Coronary artery (tissue), 2 donors: ENCODE results near the gene TTL.
A peak's percentile ranks its signal among the peaks of the same experiment; 100 is the strongest.

Experiments
- DNase-seq: peaks from one replicate; pipeline ENCODE4 v3.0.0-alpha.2; 2017; ENCODE audit warnings: low spot score
- H3K27ac ChIP-seq, 2 donors: fragments of 200-600 bp; sonication (generic); one replicate each; pipeline ENCODE4 v1.5.1; 2016 to 2019
- H3K4me3 ChIP-seq: fragments of 200-600 bp; sonication (generic); 2 replicates; pipeline ENCODE4 v1.5.1; 2016; ENCODE audit warnings: mild to moderate bottlenecking, moderate library complexity
- CTCF ChIP-seq: fragments of 200-600 bp; sonication (generic); IDR thresholded peaks from one replicate; pipeline ENCODE4 v1.5.1; 2019; ENCODE audit warnings: antibody characterized with exemption

The TTL gene

GRCh38 chr2:112582314-112582746, 100.4 kb downstream of the TTL start:
- TF ChIP-seq CTCF: peak; percentile 42
- DNase-seq: no peak
- no peak overlapping the region for H3K27ac ChIP-seq
- H3K4me3 ChIP-seq: no peak overlapping the region

- no peak for DNase-seq
- peak overlapping the region; percentile 76 for H3K4me3 ChIP-seq
- H3K27ac ChIP-seq: peak overlapping the region; percentile 74 to 98
- TF ChIP-seq CTCF: no peak
Measured at GRCh38 chr2:112583497-112584133, 101.7 kb downstream of the TTL start.

GRCh38 chr2:112584134-112584890, 102.4 kb downstream of the TTL start, which contains the start of gene CHCHD5:
CHCHD5 (plus strand) TSS chr2:112584609; CDS start chr2:112584648, 39 bp downstream.
- TF ChIP-seq CTCF: no peak
- peak; percentile 97 for DNase-seq
- peak within 1 kb of the TSS; percentile 74 to 98 for H3K27ac ChIP-seq
- H3K4me3 ChIP-seq: peak within 1 kb of the TSS; percentile 76

GRCh38 chr2:112584891-112585250, 102.9 kb downstream of the TTL start:
- H3K27ac ChIP-seq: peak overlapping the region; percentile 74 to 98
- DNase-seq: peak; percentile 77
- peak overlapping the region; percentile 76 for H3K4me3 ChIP-seq
- TF ChIP-seq CTCF: no peak

- TF ChIP-seq CTCF: no peak
- DNase-seq: no peak
- Histone ChIP-seq H3K4me3 (peak overlapping the region; percentile 76), H3K27ac (peak overlapping the region in 1 of 2 donors; percentile 98)
Measured at GRCh38 chr2:112585400-112585799, 103.4 kb downstream of the TTL start.

- Histone ChIP-seq H3K27ac (no peak overlapping the region), H3K4me3 (no peak overlapping the region)
- no peak for DNase-seq
- no peak for TF ChIP-seq CTCF
Measured at GRCh38 chr2:112585873-112586464, 104.0 kb downstream of the TTL start.
